ENCODE data around the gene SMAP2.

DNA sequence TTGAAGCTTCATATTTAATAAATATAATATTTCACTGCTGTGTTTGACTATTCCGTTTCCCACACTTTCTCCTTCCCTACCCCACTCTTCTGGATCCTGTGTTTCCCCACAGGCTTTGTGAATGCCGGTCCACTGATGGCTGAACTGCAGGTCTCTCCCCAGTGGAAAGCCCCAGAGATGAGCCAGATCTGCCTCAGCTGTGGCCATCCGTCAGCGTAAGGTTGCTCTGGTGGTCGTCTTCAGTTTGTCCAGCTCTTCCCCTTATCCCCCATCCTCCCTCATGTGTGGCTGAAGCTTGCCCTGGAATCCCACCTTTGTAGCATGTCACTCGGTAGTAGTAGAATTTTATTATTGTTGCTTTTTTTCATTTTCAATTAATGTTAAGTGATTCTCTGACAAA is 11.4 kb downstream of the SMAP2 start:
- TF ChIP-seq POLR2A (IDR thresholded peaks at IDR 0.05) (no peak), CTCF (IDR thresholded peaks at IDR 0.05) (no peak), EP300 (IDR thresholded peaks at IDR 0.05) (no peak)
